Measurements from ENCODE around the gene FAM107B. TPM values are rescaled to one million over a fixed set of nuclear protein-coding genes. Genes with fewer than 3 reads are reported as not detected.
"Not testable (repeated sequence)": the region's sequence is repeated elsewhere in the genome, so short reads cannot be mapped to it uniquely, and the experiment has no call there.

Gene FAM107B
- total RNA-seq, 1 donor from 2014 or later, result 3.4 TPM

DNA sequence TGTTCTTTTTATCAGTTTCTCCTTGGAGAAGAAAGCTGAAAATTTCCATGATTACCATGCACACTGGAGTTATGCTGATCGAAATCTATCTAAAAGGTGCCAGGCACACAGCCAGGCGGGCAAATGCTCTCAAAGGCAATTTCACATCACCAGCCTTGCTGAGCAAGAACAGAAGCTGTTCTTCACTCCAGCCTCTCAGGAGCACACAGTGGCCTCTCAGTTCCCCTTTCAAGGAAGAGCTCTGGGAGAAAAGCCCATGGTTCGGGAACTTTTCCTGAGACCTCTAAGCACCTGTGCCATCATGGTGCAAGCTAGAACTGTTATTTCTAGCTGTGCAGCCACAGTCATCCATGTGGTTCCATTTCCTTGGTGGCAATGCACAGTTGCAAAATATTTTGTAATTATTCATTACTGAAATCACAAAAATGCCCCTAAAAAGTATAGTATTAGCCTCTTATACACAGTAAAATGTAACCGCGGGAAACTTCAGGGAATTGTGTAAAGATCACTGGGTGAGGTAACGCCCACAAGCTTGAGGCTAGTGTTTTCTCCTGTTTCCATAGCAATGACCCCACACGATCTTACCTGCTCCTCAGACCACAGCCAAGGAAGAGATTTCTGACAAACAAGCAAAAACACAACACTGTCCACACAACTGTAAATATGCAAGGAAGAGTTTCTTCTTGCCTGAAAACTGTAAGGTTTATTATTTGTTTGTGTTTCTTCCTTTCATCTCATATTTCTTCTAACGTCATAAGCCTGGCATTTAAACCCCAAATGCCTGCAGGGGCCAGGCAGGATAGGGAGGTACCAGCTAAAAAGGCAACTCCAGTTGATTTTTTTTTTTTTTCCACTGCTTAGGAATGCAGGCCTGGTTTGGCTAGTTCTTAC lies 121.2 kb downstream of the FAM107B start:
- intact Hi-C loops (cut with micrococcal nuclease), result no loop called here
- ATAC-seq (peak; percentile 59), DNase-seq (no peak)

DNA sequence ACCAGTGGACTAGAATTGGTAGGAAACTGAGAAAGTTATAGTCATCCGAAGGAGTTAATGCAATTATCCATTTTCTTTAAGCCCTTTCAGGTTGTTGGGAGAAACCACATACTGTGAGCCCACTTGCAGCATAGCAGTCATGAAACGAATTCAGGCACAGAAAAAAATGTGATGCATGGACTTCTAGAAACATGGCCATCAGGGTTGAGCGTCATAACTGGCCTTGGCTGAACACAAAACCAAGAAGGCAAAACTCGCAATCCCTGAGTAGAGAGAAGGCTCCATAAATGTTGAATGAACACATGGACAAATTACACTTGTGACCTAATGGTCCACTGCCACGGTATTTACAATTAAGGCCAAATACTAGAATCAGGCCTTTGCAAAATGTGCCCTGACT lies 121.9 kb downstream of the FAM107B start:
- ATAC-seq, result no peak
- no peak for DNase-seq
- intact Hi-C loops (cut with micrococcal nuclease), result no loop called here

DNA sequence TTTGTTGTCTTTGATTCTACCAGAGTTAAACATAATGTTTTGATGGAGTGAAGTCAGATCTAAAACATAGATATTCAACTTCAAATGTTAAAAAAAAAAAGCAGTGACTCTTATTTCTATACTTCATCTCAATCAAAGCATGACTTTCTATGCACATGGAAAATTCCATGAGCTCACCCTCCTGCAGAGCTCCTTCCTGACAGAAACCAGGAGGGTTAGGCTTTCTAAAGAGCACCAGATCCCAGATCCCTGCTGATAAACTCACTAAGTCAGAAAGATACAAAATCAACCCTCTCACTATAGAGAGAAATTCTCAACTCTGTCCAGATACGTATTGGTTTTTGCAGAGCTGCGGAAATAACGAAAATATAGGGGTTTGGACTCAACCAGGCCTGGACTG lies 122.6 kb downstream of the FAM107B start:
- ATAC-seq, result no peak
- intact Hi-C loops (cut with micrococcal nuclease), result no loop called here
- DNase-seq, result no peak

DNA sequence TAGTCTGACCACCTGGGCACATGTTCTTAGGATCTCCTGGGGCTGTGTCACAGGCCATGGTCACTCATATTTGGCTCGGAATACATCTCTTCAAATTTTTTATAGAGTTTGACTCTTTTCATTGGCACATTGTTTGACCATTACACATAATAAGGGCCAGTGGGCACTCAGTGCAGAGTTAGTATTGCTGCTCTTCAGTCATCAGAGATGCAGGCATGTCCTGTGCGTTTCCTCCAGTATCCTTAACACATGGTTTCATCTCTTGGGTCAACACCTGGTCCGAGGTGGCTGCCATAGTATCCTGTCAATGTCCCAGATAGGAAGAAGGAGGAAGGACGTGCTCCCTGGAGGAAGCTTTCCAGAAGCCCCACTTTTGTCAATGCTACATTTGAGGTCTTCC lies 125.0 kb downstream of the FAM107B start:
- ATAC-seq, result no peak
- no peak for DNase-seq
- intact Hi-C loops (cut with micrococcal nuclease), result no loop called here

DNA sequence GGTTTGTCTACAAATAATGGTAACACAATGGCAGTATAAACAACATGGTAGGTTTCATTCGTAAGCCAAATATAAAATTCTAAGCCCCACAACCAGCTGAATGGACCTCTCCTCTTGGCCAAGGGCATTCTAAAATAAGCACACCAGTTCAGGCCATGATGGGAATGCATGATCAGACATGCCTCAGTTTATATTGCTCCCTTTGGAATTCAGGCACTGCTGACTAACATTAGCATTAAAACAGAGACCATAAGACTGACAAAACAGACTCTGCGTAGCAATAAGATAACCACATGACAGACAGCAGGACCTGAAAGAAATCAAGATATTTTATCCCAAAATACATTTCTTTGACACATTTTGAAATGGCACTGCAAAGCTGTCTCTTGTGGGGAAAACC lies 125.8 kb downstream of the FAM107B start:
- no peak for DNase-seq
- intact Hi-C loops (cut with micrococcal nuclease), result no loop called here
- no peak for ATAC-seq

DNA sequence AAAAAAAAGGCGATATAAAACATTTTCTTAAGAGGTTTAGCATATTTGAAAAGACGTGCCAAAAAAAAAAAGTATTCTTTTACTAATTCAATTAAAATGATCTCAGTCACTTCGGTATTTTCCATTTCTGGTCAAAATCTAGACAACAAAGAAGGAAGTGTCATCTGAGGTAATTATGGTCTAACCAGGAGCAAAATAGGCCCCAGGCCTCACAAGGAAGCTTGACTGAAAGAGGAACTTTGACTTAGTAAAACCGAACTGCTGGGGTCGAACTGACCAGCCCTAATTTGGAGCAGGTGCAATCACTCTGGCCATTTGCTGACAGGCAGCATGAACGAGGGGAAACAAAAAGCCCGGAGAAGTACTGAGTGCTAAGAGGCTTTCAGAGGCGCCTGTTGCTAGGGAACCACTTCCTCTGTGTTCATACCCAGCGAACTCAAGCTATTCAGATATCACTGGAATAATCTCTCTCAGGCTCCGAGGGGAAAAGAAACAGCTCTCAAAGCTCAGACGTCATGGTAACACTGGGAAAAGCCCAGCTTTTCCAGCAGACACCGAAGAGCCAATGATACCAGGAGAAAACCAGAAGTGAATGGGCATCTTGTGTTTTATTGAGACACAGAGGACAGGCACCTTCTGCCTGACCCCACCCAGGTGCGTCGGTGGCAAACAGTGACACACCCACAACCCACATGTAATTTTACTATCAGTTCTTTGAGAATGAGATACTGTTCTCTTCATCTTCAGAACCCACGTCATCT lies 126.5 kb downstream of the FAM107B start:
- ATAC-seq (peak; percentile 98), DNase-seq (peak; percentile 60)
- intact Hi-C loops (cut with micrococcal nuclease), result no loop called here

DNA sequence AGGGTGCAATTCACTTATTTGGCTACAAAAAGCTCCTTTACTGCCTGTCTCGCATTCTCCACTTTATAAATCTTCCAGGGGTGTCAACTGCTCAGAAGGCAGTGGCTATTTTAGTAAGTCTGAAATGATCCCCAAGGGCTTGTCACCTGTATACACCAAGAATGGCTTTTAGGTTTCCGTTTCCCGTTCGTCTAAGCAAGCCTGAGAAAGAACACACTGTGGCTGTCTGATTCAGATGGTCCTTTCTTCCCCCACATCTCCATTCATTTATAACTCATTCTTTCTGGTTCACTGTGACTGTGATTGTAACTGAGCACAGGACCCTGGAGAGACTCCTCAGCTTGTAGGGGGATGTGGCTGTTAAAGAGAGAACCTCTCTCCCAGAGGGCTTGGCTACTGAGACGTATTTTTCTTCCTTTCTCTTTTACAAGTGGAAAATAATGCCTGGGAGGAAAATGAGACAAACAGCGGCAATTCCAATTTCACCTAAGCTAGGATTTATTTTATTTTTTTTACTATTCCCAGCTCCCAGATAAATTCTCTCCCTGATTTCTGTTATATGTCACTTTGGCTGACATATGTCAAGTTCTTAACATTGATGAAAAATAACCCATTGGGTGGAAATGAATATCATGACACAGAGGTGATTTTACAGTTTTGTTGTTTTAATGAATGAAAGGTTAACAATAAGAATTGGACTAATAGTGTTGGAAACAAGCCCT lies 129.3 kb downstream of the FAM107B start:
- DNase-seq (no peak), ATAC-seq (no peak)
- intact Hi-C loops (cut with micrococcal nuclease), result no loop called here

DNA sequence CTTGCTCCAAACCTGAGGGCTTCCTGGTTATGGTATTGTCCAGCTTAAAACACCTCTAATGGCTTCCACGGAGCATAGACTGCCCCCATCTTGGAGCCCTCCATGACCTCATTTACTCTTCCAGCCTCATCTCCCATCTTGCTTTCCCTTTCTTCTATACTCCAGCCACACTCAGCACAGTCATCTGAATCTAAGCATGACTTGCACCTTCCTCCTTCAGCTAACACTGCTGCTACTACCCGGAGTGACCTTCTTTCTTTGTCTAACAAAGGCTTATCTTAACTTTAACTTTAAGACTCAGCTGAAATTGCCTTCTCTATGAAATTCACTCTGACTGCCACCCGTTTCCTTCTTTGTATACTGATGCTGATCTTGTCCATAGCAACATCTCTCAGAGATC lies 135.1 kb downstream of the FAM107B start:
- DNase-seq (no peak), ATAC-seq (no peak)
- intact Hi-C loops (cut with micrococcal nuclease), result no loop called here

DNA sequence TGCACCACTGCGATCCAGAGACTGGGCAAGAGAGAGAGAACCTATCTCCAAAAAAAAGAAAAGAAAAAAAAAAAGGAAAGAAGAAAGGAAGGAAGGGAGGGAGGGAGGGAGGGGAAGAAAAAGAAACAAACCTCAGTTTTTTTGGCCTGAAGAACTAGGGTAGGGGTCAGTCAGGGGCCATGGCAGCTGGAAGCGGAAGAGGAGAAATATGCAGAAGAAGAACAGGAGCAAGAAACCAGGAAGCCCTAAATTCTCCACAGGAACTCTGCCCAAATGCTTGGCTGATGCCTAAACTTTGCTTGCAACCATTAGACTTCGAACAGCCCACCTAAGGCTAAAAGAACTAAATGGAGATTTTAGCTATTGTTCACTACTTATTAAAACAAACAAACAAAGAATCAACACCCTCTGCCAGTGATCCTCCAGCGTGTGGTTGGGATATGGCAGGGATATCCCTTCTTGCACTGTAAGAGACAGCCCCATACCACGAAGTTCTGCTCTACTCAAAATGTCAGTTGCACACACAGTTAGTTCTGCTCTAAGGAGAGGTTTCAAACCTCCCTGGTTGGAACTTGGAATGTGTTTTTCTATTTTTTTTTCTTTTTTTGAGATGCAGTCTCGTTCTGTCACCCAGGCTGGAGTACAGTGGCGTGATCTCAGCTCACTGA lies 139.5 kb downstream of the FAM107B start:
- intact Hi-C loops (cut with micrococcal nuclease), result no loop called here
- ATAC-seq, result peak; percentile 29
- DNase-seq, result no peak

DNA sequence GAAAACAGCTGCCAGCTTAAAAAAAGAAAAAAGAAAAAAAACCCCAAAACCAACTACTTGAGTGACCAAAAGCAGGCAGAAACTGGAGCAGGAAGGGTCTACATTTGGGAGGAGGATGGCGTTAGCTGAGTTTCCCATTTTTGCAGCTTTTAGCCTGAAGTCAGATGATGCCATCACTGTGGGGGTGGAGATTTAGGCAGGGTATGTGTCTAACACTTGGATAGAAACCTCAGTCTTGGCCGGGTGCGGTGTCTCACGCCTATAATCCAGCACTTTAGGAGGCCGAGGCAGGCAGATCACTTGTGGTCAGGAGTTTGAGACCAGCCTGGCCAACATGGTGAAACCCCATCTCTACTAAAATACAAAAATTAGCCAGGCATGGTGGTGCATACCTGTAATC lies 140.1 kb downstream of the FAM107B start:
- DNase-seq; ATAC-seq; intact Hi-C loops (cut with micrococcal nuclease): not testable (repeated sequence)

DNA sequence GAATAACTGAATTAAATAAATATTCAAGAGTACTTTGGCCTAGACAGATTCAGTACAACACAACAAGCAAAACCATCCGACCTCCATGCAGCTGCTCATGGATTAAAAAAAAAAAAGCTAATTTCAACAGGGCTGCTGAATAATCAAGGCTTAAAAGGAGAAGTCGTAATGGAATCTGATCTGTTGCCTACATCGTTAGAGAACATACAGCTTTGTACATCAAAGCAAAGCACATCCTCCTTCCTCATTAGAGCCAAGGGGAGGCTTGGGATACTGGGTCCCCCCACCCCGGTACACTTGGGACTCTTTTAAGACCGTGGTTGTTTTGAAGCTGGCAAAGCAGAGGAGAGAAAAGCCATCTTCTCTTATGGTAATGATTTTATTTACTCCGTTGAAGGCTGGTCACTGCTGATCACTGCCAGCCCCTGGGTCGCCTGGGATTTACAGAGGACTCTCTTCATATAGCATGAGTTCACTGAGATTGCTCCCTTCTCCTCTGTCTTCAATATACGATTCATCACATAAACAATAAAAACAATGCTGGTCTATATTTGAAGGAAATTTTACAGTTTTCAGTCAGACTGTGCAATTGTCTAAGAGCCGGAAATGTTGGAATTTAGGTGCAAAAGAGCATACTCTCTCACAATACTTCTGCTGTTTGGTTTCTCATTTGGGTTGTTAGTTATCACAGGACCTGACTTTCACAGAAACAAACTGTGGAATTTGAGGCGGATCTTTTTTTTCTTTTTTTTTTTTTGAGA lies 148.8 kb downstream of the FAM107B start:
- no peak for DNase-seq
- intact Hi-C loops (cut with micrococcal nuclease), result no loop called here

DNA sequence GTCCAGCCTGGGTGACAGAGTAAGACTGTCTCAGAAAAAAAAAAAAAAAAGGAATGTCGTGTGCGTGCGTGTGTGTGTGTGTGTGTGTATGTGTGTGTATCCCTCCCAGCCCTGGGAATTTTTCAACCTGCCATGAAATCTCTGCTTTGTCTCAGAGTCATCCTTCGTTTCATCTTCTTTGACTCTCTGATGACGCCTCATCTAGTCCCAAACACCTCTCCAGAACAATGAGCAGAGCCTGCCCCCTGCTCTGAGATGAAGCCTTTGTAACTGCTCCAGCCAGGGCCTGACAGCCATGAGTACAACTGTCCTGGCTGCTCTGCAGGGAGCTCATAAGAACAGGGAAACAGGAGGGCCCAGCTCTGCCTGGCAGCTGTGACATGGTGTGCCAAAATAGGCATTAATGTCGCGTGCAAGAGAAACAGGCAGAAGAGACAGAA lies 149.5 kb downstream of the FAM107B start:
- DNase-seq, result no peak
- intact Hi-C loops (cut with micrococcal nuclease), result no loop called here
- no peak for ATAC-seq

More for the DNA sequence above, 148.8 kb downstream of the FAM107B start:
- no peak for ATAC-seq

DNA sequence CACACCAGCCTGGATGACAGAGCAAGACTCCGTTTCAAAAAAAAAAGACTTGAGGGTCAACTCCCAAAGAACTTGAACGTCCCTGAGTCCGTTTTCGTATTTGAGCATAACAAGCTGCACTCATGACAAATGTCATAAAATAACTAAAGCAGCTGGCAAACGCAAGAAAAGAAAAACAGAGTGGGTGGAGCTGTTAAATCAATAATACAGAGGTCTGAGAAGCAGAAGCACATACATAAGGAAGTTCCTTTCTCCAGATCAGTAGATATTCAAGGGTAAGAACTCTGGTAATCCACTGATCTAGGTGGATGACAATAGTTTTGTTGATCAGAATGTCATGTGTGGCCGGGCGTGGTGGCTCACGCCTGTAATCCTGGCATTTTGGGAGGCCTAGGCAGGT lies 150.1 kb downstream of the FAM107B start:
- no peak for ATAC-seq
- intact Hi-C loops (cut with micrococcal nuclease), result no loop called here
- no peak for DNase-seq

DNA sequence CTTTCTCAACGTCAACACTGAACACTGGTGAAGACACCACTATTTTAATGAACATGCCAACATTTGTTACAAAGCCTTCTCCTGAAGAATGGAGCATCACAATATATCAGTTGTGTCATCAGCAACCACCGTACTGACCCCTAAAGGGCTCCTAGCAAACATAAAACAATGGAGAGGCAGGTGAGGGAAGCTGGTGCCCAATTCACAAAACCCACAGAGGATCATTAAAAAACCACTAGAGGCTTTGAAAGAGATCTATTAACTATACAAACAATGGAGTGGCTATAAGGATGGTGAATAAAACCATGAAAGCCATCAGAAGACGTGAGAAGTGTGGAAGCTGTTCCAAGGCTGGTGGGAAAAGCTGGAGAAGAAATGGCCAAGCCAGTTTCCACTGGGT lies 150.8 kb downstream of the FAM107B start:
- intact Hi-C loops (cut with micrococcal nuclease), result no loop called here
- no peak for ATAC-seq
- DNase-seq, result no peak

DNA sequence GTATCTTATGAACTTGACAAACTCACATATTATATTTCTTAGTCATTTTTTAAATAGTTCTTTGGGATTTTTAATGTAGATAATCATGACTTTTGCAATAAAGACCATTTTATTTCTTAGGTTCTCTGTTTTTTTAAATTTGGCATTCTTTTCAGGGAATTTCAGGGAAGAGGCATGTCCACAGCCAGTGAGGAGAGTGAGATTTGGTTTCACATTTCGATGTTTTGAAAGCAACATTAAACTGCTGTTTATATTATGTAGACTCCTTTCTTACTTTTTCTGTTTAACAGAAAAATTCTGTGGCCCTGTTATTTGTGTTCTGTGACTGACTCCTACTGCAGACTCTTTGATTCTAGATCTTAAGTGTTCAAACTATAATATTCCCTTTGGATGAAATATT lies 153.7 kb downstream of the FAM107B start:
- DNase-seq (no peak), ATAC-seq (no peak)
- intact Hi-C loops (cut with micrococcal nuclease), result no loop called here

DNA sequence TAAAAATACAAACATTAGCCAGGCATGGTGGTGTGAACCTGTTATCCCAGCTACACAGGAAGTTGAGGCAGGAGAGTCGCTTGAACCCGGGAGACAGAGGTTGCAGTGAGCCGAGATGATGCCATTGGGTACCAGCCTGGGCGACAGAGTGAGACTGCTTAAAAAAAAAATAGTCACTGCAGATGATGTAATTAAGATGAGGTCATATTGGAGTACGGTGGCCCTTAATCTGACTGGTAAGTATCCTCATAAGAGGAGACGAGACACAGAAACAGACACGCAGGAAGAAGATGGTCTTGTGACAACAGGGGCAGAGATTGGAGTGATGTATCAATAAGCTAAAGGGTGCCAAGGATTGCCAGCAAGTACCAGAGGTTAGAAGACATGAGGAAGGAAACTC lies 156.0 kb downstream of the FAM107B start:
- no peak for DNase-seq
- intact Hi-C loops (cut with micrococcal nuclease), result no loop called here
- ATAC-seq, result no peak

DNA sequence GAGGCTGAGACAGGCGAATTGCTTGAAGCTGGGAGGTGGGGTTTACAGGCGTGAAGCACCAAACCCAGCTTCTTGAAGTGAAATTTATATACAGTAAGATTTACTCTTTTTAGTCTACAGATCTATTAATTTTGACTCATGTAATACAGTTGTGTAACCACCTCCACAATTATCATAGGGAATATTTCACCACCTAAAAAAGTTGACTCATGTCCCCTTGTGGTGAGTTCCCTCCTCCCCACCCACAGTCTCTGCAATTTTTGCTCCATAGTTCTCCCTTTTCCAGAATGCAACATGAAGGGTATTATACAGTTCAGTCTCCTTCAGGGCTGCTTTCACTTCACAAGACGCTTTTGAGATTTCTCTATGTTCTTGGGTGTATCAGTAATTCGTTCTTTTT lies 156.8 kb downstream of the FAM107B start:
- DNase-seq (no peak), ATAC-seq (peak; percentile 42)
- intact Hi-C loops (cut with micrococcal nuclease), result no loop called here

DNA sequence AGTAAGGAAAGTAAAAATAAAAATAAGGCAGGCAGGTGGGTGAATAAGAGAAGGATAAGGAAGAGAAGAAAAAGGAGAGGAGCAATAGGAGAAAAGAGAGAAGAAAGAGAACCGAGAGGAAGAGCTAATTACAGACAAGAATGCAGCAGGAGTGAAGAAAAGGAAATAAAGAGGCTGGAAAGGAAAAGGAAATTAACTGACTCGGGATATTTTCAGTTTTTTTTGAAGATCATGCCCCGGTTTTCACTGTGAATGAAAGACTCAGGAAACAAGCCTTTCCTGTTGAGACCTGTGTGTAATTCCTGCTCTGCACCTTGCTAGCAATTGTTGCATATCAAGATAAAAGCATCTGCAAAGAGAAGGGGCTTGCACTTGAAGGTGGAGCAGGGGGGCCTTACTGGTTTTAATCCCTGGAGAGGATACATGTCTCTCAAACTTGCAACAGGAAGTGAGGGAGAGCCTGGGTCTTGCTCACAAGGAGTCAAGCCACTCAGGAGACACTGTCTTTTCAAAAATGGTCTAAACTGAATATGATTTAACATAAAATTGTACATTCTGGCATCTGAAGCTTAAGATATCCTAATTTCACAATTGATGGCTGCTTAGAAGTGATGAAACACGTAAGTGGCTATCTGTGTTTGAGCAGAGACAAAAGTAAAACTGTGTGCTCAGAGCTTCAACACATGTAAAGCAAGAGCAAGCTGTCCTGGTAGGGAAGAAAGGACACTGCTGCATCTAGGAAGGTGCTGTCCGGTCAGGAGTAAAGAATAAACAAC lies 157.6 kb downstream of the FAM107B start:
- intact Hi-C loops (cut with micrococcal nuclease), result no loop called here
- ATAC-seq (no peak), DNase-seq (no peak)

Measured in left ventricle myocardium superior (tissue), 1 donor.